HG02840 (cell line): ENCODE measurements around the gene CAMKMT.

Experiments
- ATAC-seq: cut with Tn5 transposase; IDR thresholded peaks from one replicate; pipeline ENCODE4 v1.9.1; 2021; ENCODE audit warnings: mild to moderate bottlenecking, moderate library complexity, moderate number of reproducible peaks; ENCODE audit not compliant: unreplicated experiment, low FRiP score

The CAMKMT gene

DNA sequence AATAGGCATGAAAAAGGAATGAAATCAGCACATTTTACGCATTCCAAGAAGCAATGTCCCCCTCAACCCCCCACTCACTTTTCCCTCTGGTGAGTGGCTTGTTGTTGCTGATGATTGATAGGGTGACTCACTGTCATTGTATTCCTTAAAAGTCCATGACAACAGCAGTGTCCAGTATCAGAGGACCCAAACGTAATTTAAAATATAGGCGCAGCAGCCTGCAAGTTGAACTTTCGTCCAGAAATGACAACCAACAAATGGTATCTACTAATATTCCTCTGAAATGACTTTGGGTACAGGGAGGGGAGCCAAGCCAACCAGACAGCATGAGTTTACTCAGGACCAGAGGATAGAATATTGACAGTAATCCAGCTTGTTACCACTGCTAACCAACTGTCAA lies 396.8 kb downstream of the CAMKMT start:
- no peak for ATAC-seq

DNA sequence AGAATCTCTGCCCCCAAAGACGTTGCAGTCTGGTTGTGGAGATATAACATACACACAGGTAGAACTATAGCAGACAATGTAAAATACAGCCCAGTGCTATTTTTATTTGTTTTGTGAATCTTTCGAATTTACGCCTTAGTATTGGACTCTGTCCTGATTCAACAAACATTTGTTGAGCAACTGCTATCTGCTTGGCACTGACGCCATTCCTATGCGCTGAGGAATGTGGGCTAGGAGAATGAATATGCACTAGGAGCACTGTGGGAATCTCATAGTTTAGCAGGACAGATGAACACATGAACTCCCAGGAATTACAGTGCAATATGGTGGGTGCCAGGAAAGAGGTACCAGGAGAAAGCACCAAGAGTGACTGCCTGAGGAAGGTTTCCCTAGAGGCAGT lies 398.1 kb downstream of the CAMKMT start:
- ATAC-seq = no peak

DNA sequence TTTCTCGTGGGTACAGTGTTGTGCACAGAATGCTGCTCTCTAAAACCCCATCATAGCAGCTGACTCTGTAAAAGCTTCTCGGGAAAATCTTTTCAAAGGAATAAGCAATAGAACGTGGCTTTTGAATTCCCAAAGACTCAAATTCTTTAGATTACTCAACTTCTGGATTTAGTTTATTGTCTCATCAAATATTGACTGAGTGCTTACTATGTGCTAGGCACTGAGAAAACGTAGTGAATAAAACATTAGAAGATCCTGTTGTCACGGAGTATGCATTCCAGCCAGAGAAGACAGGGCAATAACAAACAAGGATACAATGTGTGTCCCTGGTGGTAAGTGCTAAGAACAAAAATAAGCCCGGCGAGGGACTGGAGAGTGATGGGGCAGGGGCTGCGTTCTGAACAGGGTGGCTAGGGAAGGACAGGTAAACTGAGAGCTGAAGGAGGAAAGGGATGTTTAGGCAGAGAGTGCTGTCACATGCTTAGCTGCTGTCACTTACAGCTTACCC lies 401.6 kb downstream of the CAMKMT start:
- no peak for ATAC-seq

DNA sequence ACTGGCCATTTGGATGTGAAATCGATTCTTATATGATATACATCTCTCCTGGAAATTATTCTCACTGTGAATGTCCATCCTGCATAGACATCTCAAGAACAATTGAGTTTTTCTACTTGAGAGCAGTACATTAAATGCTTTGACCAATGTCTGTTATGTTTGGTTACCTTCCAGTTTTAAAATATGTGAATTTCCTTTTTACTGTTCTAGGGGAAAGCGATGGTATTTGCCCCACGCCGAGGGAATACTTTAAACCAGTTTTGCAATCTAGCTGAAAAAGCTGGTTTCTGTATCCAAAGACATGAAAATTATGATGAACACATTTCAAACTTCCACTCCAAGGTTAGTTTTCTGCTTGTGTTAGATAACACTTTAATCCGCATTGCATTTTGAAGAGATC lies 404.5 kb downstream of the CAMKMT start:
- no peak for ATAC-seq

DNA sequence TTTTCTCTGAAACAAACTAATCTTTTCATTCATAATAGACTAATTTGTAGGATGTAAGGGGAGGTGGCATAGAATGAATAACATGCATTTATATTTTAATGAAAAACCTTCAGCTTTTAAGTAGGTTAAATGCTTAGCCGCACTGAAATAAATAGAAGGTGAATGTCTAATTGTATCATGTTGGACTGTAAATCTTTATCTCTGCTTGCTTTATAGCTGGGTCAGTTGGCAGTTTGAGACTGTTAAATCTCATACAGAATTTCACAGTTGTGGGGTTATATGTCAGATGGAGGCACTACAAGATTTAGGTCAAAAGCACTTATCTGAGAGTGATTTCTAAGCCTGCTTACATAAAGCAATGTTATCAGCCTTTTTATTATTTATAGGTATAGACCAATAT lies 405.0 kb downstream of the CAMKMT start:
- ATAC-seq = no peak

DNA sequence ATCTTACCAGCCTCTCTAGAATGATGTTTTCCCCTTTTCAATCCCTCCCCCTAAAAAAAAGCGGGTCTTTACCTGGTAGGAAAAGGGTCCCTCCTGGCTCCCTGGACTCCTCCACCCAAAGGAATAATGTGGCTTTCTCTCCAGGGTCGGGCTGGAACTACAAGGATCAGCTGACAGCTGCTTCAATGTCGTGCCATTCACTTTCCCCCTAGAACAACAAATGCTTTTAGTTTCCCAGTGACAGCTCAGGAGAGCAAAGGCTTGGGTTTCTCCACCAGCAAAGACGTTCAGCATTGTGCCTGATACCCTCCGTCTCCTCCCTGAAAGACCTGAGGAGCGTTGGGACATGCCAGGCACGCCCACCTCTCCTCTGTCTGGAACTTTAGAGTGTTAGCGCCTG lies 405.9 kb downstream of the CAMKMT start:
- no peak for ATAC-seq

DNA sequence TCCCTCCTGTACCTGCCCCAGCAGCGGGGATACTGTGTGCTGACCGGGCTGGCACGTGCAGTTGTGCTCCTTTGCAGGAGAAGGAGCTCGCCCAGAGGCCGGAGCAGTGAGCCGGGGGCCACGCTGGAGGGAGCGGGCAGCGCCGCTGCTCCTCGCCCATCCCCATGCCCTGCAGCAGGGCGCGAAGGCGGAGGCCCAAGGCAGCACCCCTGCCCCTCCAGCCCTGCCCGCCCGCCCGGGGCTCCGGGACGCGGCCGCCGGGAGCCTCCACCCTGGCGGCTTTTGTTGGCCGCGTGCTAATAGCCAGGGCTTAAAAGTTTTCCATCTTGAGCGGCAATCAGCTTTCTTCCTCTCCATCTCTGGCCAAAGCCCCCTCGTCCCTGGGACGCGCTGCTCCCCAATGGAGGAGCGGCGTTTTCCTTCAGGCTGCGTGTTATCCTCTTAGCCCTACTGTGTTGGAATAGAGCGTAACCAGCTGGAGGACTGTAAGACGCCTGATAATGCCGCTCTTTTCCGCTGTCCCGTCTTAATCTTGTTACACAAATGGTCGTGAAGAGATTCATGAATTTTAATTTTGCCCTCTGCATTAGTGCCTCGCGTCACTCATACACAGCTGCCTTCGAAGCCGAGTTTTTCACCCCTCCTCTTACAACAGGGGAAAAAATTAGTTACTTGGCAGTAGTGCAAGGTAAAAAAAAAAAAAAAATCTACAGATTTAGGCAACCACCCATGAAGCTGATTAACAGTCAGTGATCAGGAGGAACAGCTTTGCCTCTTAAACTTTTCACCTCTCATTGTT lies 406.9 kb downstream of the CAMKMT start:
- no peak for ATAC-seq

DNA sequence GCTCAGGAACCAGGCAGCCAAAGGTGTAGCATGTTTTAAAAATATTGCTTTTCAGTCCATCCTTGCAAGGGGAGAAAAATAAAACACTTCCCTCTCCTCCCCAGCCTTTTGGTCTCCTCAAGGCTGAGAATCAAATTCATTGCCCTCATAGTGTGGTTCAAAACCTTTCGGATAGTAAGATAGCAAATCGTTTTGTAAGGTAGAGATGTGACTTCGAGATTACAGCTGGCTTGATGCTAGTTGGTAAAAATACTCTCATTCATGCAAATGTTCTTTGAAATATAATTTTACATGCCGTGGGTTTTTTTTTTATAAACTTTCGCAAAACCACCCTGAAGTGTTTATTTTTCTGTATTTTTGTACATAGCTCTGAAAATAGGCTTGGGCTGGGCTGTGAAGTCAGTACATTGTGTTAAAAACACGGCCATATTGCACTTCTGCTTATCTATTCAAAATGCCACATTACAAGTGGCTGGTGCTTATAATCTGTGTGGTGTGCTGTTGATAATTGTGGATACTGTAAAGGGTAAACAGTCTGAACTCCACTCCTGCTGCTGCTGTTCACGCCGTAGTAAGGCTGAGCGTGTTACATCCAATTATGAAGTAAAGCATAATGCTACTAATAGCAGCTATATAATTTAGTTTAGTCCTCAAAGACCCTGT lies 407.7 kb downstream of the CAMKMT start:
- no peak for ATAC-seq

DNA sequence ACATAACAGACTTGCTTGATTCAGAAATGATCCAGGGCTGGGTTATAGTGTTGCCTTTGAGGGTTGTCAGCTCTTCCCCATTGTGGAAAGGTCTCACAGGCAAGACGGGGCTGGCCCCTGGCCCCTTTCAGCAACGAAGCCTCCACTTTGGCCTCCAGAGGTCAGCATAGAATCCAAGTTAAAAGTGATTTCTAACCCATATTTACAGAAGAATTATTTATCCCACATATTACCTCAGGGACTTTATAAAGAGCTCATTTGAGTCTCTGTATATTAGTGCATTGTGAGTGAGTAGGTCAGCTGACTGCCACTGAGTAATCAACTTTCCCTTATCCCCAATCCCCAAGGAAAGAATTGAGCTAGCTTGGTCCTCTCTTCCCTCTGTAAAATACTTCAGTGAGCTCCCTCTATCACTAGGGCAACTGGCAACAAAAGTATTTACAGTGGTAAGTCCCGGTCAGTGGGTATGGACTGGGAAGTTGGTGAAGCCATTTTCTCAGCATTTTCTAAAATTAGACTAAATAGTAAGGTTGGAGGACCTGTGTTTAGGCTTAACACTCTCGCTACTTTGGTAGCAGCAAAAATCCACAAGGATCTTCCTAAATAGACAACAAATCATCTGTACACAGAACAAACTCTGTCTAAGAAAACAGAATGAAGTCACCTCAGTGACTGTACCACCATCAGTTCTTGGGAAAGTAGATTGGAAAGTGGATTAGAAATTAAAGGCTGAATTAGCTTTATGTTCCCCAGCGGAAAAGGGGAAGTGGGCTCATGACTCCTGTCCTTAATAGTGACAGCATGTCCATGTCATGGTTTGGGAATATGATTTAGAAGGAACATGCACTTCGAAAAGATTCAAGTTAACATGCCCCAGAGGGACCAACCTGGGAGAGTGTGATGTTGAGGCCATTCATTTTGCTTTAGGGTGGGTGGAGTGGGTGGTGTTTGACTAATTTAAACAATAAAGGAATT lies 408.8 kb downstream of the CAMKMT start:
- ATAC-seq = no peak

DNA sequence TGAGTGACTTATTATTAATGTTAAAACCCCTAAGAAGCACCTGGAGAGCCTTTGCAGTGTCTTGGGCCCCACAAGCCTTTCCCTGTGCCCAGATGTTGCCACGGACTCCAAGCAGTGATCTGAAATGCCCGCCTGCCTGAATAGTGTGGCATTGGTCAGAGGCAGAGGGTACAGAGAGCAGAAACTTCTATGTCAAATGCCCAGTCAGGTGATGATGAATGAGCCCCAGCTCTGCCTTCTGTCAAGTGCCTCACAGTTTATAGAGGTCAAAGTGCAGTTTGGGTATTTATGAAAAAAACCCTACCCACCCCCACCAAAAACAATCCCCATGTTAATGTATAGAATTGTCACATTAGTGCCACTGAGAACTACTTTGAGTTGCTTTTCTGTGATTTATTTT lies 409.8 kb downstream of the CAMKMT start:
- ATAC-seq = no peak

DNA sequence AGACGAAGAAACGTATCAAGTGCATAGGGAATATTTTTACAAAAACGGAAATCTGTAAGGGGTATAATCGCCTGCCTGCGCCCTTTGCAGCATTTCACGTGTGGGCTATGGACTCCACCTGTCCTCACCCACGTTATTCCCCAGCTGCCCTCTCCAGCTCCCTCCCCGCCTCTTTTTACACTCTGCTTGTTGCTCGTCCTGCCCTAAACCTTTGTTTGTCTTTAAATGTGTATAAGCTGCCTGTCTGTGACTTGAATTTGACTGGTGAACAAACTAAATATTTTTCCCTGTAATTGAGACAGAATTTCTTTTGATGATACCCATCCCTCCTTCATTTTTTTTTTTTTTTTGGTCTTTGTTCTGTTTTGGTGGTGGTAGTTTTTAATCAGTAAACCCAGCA lies 410.4 kb downstream of the CAMKMT start:
- ATAC-seq = no peak

DNA sequence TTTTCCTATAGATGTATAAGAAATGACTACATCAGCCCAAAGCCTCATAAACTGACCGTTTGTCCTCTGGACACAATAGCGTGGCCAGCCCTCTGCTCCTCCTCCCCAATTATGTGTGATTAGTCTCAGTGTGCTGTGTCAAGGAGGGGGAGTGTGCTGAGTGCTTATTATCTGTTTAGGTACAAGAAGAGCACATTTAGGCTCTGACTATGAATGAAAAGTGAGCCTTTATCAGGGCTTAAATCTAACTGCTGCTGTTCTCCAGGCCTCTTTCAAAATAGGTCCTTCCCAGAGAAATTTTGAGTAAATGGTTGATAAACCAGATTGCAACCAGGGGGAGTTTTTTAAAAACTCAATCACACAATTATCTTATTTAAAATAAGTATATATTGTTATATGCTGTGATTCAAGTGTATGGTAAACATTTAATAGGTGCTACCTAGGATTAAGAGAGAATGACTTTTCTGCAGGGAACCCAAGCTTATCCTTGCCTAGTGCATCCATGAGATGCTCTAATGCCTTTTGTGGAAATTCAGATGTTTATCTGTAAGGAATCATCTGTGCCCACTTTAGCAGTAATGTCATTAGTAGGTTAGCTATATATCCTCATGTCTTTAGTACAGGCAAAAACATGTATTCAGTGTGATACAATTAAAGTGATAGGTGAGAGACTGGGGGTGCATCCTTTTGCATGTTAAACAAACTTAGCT lies 411.1 kb downstream of the CAMKMT start:
- ATAC-seq = no peak

DNA sequence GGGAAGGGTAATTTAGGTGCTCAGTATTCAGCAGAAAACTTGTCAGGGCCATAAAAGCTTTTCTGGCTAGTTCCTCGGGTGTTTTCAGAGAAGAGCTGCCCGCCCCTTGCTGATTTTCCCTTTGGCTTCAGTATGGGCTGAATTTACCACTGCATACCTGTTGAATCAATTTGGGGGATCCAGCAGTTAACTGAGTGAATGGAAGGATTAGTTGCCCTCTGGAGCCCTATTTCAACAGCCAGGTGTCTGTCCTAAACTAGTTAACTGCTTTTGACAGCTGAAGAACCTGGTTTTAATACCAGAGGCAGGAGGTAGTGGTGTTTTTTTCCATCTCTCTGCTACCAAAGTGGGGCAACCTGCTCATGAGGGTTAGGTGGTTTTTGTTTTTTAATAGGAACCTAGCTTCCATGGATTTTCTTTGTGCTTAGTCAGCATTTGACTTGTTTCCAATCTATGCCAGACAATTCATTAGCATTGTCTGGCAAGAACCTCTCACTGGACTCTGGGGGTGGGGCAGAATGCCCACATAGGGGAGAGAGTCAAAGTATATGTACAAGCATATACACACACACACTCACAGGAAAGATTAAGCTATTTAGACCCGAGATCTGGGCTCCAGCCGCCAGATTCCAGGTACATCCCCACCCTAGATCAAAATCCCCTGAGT lies 413.2 kb downstream of the CAMKMT start:
- no peak for ATAC-seq

DNA sequence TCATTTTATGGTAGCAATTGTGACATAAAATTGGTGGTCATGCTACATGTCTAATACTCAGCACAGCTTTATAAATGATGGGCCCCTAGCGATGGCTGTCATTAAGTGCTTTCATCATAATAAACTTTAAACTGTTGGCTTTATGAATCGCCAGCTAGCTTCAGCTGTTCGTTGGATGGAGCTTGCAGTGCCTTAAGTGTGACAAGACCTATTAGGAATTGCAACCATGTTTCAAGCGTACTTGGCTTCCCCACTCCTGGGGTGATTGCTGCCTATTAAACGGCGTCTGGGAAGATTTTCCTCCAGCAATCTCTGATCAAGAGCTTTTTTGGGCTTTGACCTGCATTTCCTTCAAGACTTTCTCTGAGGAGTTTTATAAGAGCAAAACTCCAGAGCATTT lies 415.3 kb downstream of the CAMKMT start:
- no peak for ATAC-seq

DNA sequence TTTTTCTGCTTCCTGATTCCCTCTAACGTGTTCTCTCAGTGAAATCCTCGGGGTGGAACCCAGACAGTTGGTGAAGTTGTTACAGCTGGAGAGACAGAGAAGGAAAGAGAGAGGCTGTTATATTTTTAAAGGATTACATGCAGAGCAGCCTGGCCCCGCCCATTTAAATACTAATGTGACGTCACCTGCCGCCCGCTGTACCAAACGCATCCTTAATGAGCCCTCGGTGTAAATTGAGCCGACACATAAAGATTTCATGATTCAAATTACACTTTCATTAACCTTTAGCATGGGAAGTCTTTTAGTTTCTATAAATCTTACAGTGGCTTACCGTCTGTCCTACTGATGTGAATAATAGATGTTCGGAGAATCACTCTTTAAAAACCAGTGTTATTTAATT lies 415.8 kb downstream of the CAMKMT start:
- no peak for ATAC-seq

DNA sequence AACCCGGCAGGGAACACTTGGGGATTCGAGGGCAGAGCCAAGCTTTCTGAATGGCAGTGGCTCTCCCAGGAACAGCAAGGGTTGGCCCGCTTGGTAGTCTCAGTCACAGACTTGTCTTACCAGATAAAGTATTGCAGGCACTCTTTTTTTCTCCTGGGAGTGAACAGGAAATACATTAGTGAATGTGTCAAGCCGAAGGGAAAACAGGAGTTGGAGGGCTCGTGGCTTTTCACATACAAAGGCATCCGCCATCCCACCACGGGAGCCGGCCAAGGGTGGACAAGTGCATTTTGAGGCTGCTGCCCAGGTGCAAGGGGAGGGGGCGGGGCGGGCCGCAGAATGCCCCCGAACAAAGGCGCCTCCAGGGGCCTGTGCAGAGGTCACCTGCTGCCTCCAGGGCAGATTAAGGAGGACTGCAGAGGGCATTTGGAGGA lies 416.5 kb downstream of the CAMKMT start:
- ATAC-seq = peak; percentile 39

DNA sequence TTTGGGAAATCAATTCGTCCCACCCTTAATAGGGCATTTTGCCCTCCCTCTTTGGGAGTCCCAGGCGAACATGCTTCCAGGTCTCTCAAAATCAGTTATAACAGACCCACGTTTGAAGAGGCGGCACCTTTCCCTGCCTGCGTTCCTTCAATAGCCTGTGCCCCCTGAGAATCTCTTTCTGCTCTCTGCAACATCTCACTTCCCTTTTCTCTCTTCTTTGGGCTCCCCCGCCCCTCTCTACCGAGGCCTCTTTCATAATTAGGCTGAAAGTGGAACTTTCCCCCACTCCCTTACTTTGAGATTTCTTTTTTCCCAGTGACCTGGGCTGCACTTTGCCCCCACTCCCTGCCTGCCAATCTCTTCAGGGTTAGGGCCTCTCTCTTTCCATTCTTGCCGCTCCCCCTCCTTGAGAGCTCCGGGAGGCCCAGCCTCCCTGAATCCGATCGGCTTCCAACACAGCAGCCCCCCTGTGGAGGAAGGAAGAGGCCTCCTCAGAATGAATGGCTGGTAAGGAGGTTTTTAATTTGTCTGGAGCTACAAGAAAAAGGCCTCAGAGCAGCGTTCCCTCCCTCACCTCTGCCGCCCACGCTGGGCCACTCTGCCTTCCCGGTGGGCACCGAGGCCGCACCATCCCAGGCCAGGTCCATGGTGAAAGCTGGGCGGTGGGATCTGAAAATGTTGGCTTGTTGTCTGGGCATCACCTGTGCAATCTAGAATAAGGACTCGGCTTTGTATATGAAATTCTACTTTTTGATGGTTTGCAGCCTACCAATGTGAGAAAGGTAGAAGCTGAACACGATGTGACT lies 417.1 kb downstream of the CAMKMT start:
- peak; percentile 94 for ATAC-seq

DNA sequence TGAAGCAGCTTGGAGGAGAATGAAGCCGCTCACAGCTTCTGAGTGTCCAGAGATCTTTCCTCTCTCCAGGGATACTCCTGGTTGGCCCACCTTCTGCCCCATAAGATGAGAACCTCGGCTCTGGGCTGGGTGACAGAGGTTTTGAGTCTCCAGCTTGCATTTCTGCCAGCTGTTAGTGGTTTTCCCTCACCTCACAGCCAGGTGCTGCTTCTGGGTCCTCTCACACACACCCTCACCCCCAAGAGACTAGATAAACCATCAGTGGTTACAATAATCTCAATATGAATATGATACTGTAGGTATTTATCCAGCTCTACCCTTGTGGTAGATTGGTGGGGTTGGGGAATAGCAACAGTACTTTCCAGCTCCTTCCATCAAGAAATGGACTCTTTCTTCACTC lies 418.0 kb downstream of the CAMKMT start:
- ATAC-seq = no peak

DNA sequence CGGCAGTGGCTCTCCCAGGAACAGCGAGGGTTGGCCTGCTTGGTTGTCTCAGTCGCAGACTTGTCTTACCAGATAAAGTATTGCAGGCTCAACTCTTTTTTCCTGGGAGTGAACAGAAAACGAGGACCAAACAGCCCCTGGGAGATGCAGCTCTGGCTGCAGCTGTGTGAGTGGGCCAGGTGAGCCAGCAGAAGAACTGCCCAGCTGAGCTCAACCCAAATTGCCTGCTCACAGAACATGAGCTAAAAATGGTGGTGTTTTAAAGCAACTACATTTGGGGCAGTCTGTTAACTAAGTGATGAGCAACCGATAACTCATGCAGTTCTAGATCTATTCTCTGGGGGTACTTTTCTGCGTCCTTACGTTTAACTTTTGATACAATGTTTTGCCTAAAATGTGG lies 418.7 kb downstream of the CAMKMT start:
- ATAC-seq = no peak
